Measurements from ENCODE around the gene SLC12A8.

- TF ChIP-seq, protein P1, sequence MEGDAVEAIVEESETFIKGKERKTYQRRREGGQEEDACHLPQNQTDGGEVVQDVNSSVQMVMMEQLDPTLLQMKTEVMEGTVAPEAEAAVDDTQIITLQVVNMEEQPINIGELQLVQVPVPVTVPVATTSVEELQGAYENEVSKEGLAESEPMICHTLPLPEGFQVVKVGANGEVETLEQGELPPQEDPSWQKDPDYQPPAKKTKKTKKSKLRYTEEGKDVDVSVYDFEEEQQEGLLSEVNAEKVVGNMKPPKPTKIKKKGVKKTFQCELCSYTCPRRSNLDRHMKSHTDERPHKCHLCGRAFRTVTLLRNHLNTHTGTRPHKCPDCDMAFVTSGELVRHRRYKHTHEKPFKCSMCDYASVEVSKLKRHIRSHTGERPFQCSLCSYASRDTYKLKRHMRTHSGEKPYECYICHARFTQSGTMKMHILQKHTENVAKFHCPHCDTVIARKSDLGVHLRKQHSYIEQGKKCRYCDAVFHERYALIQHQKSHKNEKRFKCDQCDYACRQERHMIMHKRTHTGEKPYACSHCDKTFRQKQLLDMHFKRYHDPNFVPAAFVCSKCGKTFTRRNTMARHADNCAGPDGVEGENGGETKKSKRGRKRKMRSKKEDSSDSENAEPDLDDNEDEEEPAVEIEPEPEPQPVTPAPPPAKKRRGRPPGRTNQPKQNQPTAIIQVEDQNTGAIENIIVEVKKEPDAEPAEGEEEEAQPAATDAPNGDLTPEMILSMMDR (IDR thresholded peaks at IDR 0.05 in 8 of 11, conservative IDR thresholded peaks at IDR 0.05 in 3 of 11), result no peak
- TF ChIP-seq POLR2A (IDR thresholded peaks at IDR 0.05) (no peak), POLR2AphosphoS5 (IDR thresholded peaks at IDR 0.05) (peak in 1 of 3 donors; percentile 35)
Observed at GRCh38 chr3:125220727-125221429, 8.3 kb upstream of the SLC12A8 start.
